Endothelial cell of umbilical vein (primary cell): ENCODE results near the gene ERMN. TPM values are rescaled to one million over a fixed set of nuclear protein-coding genes. Genes with fewer than 3 reads are reported as not detected.

Experiments used
- BruUV-seq: library from RNA; stranded (reverse); fragments of 400-500 nt; replicated peaks from 2 replicates; lab custom pipeline; 2021; lab: Mats Ljungman, UMichigan
- CTCF ChIA-PET: fragments of 300-600, 350-600 bp; sonication (Branson Sonifier 250); formaldehyde crosslinking; loops from one replicate; lab custom pipeline; 2021; ENCODE audit warnings: antibody characterized with exemption, inconsistent platforms; lab: Charles Lee
- POLR2A ChIA-PET: fragments of 300-600, 350-600 bp; sonication (Branson Sonifier 250); formaldehyde crosslinking; loops from one replicate; lab custom pipeline; 2021; ENCODE audit warnings: antibody characterized with exemption, inconsistent platforms; lab: Charles Lee
- DNase-seq: peaks from one replicate; pipeline ENCODE4 v3.0.0-alpha.2; 2011; ENCODE audit warnings: low read depth, low spot score
- FAIRE-seq: peaks from 2 replicates; lab custom pipeline; 2011; peaks lifted over from hg19 to GRCh38; lab: Jason Lieb, UNC
- H2AFZ ChIP-seq: 2 replicates; pipeline ENCODE4 v1.6.0; 2012; ENCODE audit warnings: low read depth, low read length, control low read depth, inconsistent platforms
- H3K27ac ChIP-seq: 2 replicates; pipeline ENCODE4 v1.5.1; 2011; ENCODE audit warnings: low read depth, mild to moderate bottlenecking, control low read depth, low read length, moderate library complexity; ENCODE audit not compliant: insufficient read depth
- H3K27me3 ChIP-seq, 2 experiments: 2 replicates each; pipeline versions ENCODE4 v1.6.0 to v1.6.1; 2011; ENCODE audit warnings: low read length in 2 of 2, mixed read lengths in 1 of 2; ENCODE audit not compliant: control insufficient read depth in 2 of 2, insufficient read depth in 2 of 2
- H3K36me3 ChIP-seq, 2 experiments: 2 replicates in 1 of 2; 3 replicates in 1 of 2; pipeline ENCODE4 v1.5.1; 2011; ENCODE audit warnings: low read length in 2 of 2, mild to moderate bottlenecking in 1 of 2, moderate library complexity in 1 of 2; ENCODE audit not compliant: control insufficient read depth in 2 of 2, insufficient read depth in 2 of 2; ENCODE audit errors: extremely low read depth in 1 of 2
- H3K4me1 ChIP-seq: 3 replicates; pipeline ENCODE4 v1.5.1; 2011; ENCODE audit warnings: mild to moderate bottlenecking, low read length; ENCODE audit not compliant: control insufficient read depth, insufficient read depth; ENCODE audit errors: extremely low read depth
- H3K4me2 ChIP-seq: 2 replicates; pipeline ENCODE4 v1.6.1; 2011; ENCODE audit warnings: low read length, control low read depth, mixed read lengths; ENCODE audit not compliant: insufficient read depth
- H3K4me3 ChIP-seq, 3 experiments: fragments of 200-600 bp in 1 of 3; sonication (generic), shearing (Covaris generic) in 1 of 3; replicated peaks in 1 of 3; 2 replicates each; pipeline ENCODE4 v1.5.1; 2011 to 2016; ENCODE audit warnings: control low read depth in 3 of 3, low read length in 3 of 3, mild to moderate bottlenecking in 2 of 3, inconsistent platforms in 1 of 3, low read depth in 1 of 3, moderate library complexity in 1 of 3; ENCODE audit not compliant: insufficient read depth in 1 of 3
- H3K79me2 ChIP-seq: 2 replicates; pipeline ENCODE4 v1.6.0; 2012; ENCODE audit warnings: low read length, inconsistent platforms; ENCODE audit not compliant: control insufficient read depth, insufficient read depth
- H3K9ac ChIP-seq: replicated peaks from 2 replicates; pipeline ENCODE3; 2011; ENCODE audit warnings: low read length, control low read depth; ENCODE audit not compliant: insufficient read depth; ENCODE audit errors: extremely low read depth
- H3K9me1 ChIP-seq: replicated peaks from 3 replicates; pipeline ENCODE4 v1.6.0; 2011; ENCODE audit warnings: mild to moderate bottlenecking, low read length; ENCODE audit not compliant: control insufficient read depth, insufficient read depth; ENCODE audit errors: extremely low read depth
- H3K9me3 ChIP-seq: replicated peaks from 2 replicates; pipeline ENCODE4 v1.5.1; 2012; ENCODE audit warnings: low read length, inconsistent platforms; ENCODE audit not compliant: control insufficient read depth, insufficient read depth
- H4K20me1 ChIP-seq: replicated peaks from 2 replicates; pipeline ENCODE3; 2011; ENCODE audit warnings: mild to moderate bottlenecking, low read length; ENCODE audit not compliant: control insufficient read depth, insufficient read depth; ENCODE audit errors: extremely low read depth
- EZH2 ChIP-seq: IDR thresholded peaks from 2 replicates; pipeline ENCODE4 v1.6.1; 2012; ENCODE audit warnings: borderline replicate concordance, low read depth, mild to moderate bottlenecking, moderate library complexity, low read length, inconsistent platforms; ENCODE audit not compliant: severe bottlenecking
- FOS ChIP-seq: IDR thresholded peaks from 2 replicates; pipeline ENCODE4 v1.6.1; 2011; ENCODE audit warnings: mild to moderate bottlenecking, low read length, moderate library complexity, borderline replicate concordance; ENCODE audit not compliant: insufficient read depth
- GATA2 ChIP-seq: IDR thresholded peaks from 2 replicates; pipeline ENCODE4 v1.7.0; 2011; ENCODE audit warnings: low read depth, mild to moderate bottlenecking, moderate library complexity, mixed read lengths, low read length; ENCODE audit not compliant: insufficient read length, insufficient read depth
- JUN ChIP-seq: IDR thresholded peaks from 2 replicates; pipeline ENCODE4 v1.6.1; 2011; ENCODE audit warnings: borderline replicate concordance, low read depth; ENCODE audit not compliant: insufficient read length, insufficient read depth
- MYC ChIP-seq: IDR thresholded peaks from one replicate; pipeline ENCODE4 v1.6.1; 2011; ENCODE audit warnings: mild to moderate bottlenecking, low read depth, low read length
- POLR2A ChIP-seq: IDR thresholded peaks from 2 replicates; pipeline ENCODE4 v1.6.1; 2012; ENCODE audit warnings: low read depth, mild to moderate bottlenecking, control low read depth, low read length
- POLR2AphosphoS5 ChIP-seq: IDR thresholded peaks from 2 replicates; pipeline ENCODE4 v1.6.1; 2012; ENCODE audit warnings: low read depth, mild to moderate bottlenecking, control low read depth, low read length, moderate library complexity; ENCODE audit not compliant: insufficient read depth
- dilution Hi-C: fragments of 300-500 bp; cut with MboI; formaldehyde crosslinking; loops from one replicate; pipeline ENCODE4 v1.15.0; 2019; ENCODE audit warnings: low sequenced_read_pairs; ENCODE audit not compliant: extremely low pct_ligation_motif_present
- intact Hi-C: fragments of 100-400 bp; cut with micrococcal nuclease; formaldehyde crosslinking; loops from one replicate; pipeline ENCODE4 v1.10.0; 2022
- polyA plus RNA-seq, 4 experiments: library from polyadenylated mRNA; depleted of rRNA in 3 of 4; stranded (reverse) in 3 of 4; unstranded in 1 of 4; fragments of >200 nt; gene quantifications; 2 replicates each; pipeline versions ENCODE4 v1.2.1 to v1.2.3, GENCODE V29; 2011 to 2012; ENCODE audit warnings: missing spikeins in 1 of 4
- total RNA-seq: library from RNA; stranded (reverse); gene quantifications from 2 replicates; pipeline ENCODE4 v1.2.3, GENCODE V29; 2021
- TF ChIP-seq, protein P1 (sequence below), 2 donors: IDR thresholded peaks; 1 replicate in 1 of 2; 2 replicates in 1 of 2; pipeline ENCODE4 v1.5.1; 2011; ENCODE audit warnings: low read length in 2 of 2, mild to moderate bottlenecking in 2 of 2, moderate library complexity in 2 of 2, control low read depth in 1 of 2, inconsistent platforms in 1 of 2, low read depth in 1 of 2; ENCODE audit not compliant: insufficient read depth in 1 of 2; ENCODE audit errors: extremely low read depth in 1 of 2
- TF ChIP-seq, protein P2 (sequence below): IDR thresholded peaks from 2 replicates; pipeline ENCODE4 v1.6.1; 2011; ENCODE audit not compliant: insufficient read depth, insufficient read length

ERMN gene
- total and polyA plus RNA-seq, 2 donors (not counting 3 experiments of a cell fraction or from before 2014, with no cell fraction given), result not detected

GRCh38 chr2:157367704-157368103, 42.1 kb upstream of the ERMN start:
- Histone ChIP-seq H3K27ac (no peak overlapping the region), H3K79me2 (no peaks in the 10 kb centered on the region), H2AFZ (no peak overlapping the region), H3K9me1 (no peaks in the 10 kb centered on the region), H3K4me2 (no peak overlapping the region), H3K36me3 (no peaks in the 10 kb centered on the region), H3K9ac (no peak overlapping the region), H3K9me3 (no peaks in the 10 kb centered on the region), H3K27me3 (no peaks in the 10 kb centered on the region), H3K4me3 (no peak overlapping the region), H3K4me1 (no peaks in the 10 kb centered on the region), H4K20me1 (no peaks in the 10 kb centered on the region)
- TF ChIP-seq MYC (no peak), FOS (no peak), JUN (no peak), EZH2 (no peak), POLR2AphosphoS5 (no peak), GATA2 (no peak), POLR2A (no peak)
- TF ChIP-seq, protein P1, sequence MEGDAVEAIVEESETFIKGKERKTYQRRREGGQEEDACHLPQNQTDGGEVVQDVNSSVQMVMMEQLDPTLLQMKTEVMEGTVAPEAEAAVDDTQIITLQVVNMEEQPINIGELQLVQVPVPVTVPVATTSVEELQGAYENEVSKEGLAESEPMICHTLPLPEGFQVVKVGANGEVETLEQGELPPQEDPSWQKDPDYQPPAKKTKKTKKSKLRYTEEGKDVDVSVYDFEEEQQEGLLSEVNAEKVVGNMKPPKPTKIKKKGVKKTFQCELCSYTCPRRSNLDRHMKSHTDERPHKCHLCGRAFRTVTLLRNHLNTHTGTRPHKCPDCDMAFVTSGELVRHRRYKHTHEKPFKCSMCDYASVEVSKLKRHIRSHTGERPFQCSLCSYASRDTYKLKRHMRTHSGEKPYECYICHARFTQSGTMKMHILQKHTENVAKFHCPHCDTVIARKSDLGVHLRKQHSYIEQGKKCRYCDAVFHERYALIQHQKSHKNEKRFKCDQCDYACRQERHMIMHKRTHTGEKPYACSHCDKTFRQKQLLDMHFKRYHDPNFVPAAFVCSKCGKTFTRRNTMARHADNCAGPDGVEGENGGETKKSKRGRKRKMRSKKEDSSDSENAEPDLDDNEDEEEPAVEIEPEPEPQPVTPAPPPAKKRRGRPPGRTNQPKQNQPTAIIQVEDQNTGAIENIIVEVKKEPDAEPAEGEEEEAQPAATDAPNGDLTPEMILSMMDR (IDR thresholded peaks at IDR 0.05; ENCODE audit: extremely low read depth in 1 of 2, insufficient read depth in 1 of 2, low read depth in 1 of 2, low read length in 2 of 2), result no peak
- TF ChIP-seq, protein P2, sequence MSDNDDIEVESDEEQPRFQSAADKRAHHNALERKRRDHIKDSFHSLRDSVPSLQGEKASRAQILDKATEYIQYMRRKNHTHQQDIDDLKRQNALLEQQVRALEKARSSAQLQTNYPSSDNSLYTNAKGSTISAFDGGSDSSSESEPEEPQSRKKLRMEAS, result no peak
- intact Hi-C loops (no loop called here), dilution Hi-C loops (no loop called here)
- BruUV-seq, result no TSS peak
- POLR2A ChIA-PET, result no interaction called here
- no peak for DNase-seq
- CTCF ChIA-PET, result no interaction called here
- no peak for FAIRE-seq
